Uterus (tissue), 2 donors: ENCODE data around the gene UCP3.

Experiments
- POLR2A ChIP-seq, 2 donors: fragments of 450-650 bp; IDR thresholded peaks; one replicate each; pipeline ENCODE4 v1.6.1; 2016; ENCODE audit warnings: antibody characterized with exemption in 2 of 2, mild to moderate bottlenecking in 1 of 2, moderate library complexity in 1 of 2
- TF ChIP-seq, protein P1 (sequence below), 4 experiments: fragments of 200-600 bp in 2 of 4; fragments of 450-650 bp in 2 of 4; sonication (generic) in 2 of 4; IDR thresholded peaks; one replicate each; pipeline ENCODE4 v1.5.1; 2016 to 2019; ENCODE audit warnings: antibody characterized with exemption in 4 of 4, mild to moderate bottlenecking in 2 of 4, moderate library complexity in 1 of 4

DNA sequence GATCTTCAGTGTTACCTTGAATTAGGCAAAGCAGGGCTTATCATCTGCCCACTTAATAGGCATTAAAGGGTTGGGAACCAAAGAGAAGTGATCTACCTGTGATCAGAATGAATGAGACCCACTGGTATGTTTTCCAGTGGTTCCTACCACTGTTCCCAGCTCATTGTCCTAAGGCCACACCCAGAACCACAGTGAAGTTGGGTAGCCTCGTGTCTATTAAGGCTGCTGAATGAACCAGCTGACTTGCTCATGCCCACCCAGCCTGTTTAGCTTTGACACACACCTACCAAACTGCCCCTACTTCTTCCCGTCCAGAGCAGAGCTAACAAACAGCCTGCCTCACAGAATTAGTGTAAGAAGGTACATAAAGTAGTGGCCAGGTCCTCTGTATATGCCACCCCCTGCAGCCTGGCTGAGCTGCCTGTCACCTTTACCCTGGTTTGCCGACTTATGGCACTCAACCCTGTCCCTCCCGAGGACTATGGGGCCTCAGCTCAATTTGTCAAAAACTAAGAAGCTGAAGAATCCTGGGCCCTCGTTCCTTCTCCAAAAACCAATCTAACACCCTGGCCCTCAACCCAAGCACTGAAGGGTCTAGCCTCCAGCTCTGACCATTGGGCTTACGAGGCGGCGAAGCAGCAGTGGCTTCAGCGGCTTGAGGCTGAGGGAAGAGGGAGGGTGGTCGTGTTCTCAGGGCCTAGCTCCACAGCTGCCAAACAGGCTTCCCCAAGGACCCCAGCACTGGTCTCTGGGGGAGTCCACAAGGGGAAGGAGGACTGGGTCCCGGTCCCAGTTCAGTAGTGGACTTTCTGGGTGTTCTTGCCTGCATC, 36.0 kb downstream of the UCP3 start:
- TF ChIP-seq, protein P1, sequence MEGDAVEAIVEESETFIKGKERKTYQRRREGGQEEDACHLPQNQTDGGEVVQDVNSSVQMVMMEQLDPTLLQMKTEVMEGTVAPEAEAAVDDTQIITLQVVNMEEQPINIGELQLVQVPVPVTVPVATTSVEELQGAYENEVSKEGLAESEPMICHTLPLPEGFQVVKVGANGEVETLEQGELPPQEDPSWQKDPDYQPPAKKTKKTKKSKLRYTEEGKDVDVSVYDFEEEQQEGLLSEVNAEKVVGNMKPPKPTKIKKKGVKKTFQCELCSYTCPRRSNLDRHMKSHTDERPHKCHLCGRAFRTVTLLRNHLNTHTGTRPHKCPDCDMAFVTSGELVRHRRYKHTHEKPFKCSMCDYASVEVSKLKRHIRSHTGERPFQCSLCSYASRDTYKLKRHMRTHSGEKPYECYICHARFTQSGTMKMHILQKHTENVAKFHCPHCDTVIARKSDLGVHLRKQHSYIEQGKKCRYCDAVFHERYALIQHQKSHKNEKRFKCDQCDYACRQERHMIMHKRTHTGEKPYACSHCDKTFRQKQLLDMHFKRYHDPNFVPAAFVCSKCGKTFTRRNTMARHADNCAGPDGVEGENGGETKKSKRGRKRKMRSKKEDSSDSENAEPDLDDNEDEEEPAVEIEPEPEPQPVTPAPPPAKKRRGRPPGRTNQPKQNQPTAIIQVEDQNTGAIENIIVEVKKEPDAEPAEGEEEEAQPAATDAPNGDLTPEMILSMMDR (IDR thresholded peaks at IDR 0.05), result no peak
- no peak for TF ChIP-seq POLR2A (IDR thresholded peaks at IDR 0.05)
